Epithelial cell of esophagus (primary cell): ENCODE results near the gene CYS1.
"Not testable (repeated sequence)": the region's sequence is repeated elsewhere in the genome, so short reads cannot be mapped to it uniquely, and the experiment has no call there.

Experiments used
- DNase-seq: peaks from one replicate; pipeline ENCODE4 v3.0.0; 2010; ENCODE audit warnings: low read depth
- H3K4me3 ChIP-seq: 2 replicates; pipeline ENCODE4 v1.5.1; 2011; ENCODE audit warnings: mild to moderate bottlenecking, low read length, control low read depth
- CTCF ChIP-seq: IDR thresholded peaks from 2 replicates; pipeline ENCODE4 v1.5.1; 2011; ENCODE audit warnings: low read depth, mild to moderate bottlenecking, low read length, control low read depth, inconsistent platforms; ENCODE audit not compliant: insufficient read depth; ENCODE audit errors: missing control alignments

CYS1 gene

GRCh38 chr2:10032746-10033105, 47.5 kb downstream of the CYS1 start:
- no peak overlapping the region for H3K4me3 ChIP-seq
- no peak for DNase-seq
- no peak for TF ChIP-seq CTCF

GRCh38 chr2:10031886-10032745, 48.1 kb downstream of the CYS1 start:
- DNase-seq = no peak
- H3K4me3 ChIP-seq = no peak overlapping the region
- no peak for TF ChIP-seq CTCF

GRCh38 chr2:10030798-10031197, 49.4 kb downstream of the CYS1 start:
- not testable (repeated sequence) for DNase-seq, H3K4me3 ChIP-seq

GRCh38 chr2:10030311-10030736, 49.9 kb downstream of the CYS1 start:
- no peak for TF ChIP-seq CTCF

GRCh38 chr2:10029875-10030223, 50.4 kb downstream of the CYS1 start:
- TF ChIP-seq CTCF = no peak
- no peak overlapping the region for H3K4me3 ChIP-seq

More at GRCh38 chr2:10030311-10030736, 49.9 kb downstream of the CYS1 start:
- DNase-seq = no peak
- no peak overlapping the region for H3K4me3 ChIP-seq

GRCh38 chr2:10028988-10029874, 51.0 kb downstream of the CYS1 start:
- TF ChIP-seq CTCF = no peak
- H3K4me3 ChIP-seq = no peak overlapping the region
- DNase-seq = peak; percentile 38

More at GRCh38 chr2:10029875-10030223, 50.4 kb downstream of the CYS1 start:
- DNase-seq = no peak

GRCh38 chr2:10028407-10028987, 51.7 kb downstream of the CYS1 start:
- H3K4me3 ChIP-seq = no peak overlapping the region
- no peak for DNase-seq
- no peak for TF ChIP-seq CTCF
